Jurkat, Clone E6-1 (cell line): Measurements from ENCODE around the gene SLIT1.

Source experiments
- DNase-seq: peaks from one replicate; pipeline ENCODE4 v3.0.0-alpha.2; 2011; ENCODE audit warnings: low read depth, low spot score
- H3K4me3 ChIP-seq: 2 replicates; pipeline ENCODE4 v1.5.1; 2011; ENCODE audit warnings: mild to moderate bottlenecking, low read length, control low read depth, moderate library complexity

Gene SLIT1

DNA sequence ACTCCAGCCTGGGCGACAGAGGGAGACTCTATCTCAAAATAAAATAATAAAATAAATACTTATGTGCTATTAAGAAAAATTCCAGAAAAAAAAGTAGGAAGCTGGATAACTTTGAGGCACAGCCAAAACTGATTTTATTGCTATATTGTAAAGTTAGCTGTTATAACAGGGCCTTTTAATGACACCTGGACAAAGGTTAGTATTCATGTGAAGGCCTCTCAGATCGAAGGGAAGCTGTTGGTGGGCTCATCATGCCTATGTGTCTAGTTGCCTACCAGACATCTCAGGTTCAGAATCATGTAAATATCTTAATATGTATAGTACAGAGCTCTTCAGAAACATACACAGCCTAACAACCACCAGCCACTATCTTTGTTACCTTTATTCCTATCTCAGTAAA is 210.6 kb downstream of the SLIT1 start:
- H3K4me3 ChIP-seq, result no peak overlapping the region
- no peak for DNase-seq

DNA sequence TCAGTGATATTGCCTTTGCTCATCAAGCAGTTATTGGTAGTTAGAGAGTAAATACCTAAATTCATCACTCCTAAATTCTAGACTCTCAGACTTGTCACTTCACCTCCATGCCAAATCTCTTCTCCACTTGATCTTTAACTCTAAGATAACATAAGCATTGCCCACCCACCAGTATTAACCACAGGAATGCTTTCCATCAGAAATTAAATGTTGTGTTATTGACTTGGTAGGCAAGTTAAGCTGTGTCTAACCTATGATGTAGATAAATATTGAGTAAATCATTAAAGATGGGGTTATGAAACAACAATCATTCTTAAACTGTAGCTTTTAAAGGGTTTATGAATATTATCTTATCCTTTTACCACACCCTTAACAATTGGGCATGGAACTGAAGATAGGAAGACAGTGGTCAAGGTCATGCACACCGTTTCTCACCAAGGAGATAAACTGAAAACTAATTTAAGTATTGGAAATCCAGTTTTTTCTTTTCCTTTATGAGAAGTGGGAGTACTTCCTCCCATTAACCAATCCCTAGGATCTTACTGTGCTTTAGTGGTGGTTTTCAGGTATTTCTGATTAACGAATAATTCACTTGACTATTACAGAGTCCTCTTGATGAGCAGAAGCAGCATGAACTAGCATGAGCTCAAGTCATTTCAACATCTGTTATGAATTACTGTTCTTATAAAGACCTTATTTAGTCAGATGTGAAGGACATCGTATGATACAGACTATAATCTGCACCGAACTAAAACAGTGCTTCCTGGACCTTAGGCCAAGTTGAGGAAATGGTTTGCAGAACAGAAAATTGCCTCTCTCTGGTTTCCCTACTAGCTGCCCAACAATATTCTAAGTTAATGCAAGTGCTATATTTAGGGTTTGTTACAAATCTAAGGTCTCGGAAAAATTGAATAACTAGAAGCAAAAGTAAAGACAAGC is 211.7 kb downstream of the SLIT1 start:
- no peak for DNase-seq
- no peak overlapping the region for H3K4me3 ChIP-seq

DNA sequence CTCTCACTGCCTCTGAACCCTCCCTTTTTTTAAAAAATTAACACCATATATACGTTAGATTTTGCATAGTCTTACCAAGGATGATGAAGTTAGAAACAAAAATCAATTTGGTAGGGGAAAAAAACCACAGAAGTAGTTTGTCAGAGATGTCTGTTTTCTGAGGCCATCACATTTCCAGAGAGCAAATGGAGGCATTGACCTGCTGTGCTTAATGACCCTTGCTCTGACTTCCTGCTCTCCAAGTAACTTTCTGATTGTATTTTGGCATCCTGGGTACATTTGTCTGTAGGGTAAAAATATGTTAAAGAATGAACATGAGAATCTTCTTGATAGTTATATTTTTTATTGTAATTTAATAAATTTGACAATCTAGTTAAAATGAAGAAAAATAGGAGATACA is 213.5 kb downstream of the SLIT1 start:
- no peak overlapping the region for H3K4me3 ChIP-seq
- DNase-seq, result no peak

DNA sequence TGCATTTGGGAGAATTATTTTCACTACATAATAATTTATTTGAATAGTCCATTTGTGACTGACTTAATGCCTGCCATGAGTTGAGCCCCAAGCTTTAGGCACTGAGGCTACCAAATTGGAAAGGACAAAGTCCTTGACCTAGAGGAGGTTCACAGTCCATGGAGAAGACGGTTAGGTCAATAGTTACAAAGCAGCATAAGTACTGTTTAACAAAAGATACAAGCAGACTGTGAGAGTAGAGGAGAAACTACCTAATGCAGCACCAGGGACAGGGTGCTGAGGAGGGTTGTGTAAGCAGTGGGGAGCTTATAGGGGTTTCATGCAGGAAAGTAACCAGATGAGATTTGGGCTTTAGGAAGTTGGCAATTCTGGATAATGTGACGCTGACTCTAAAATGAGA is 214.4 kb downstream of the SLIT1 start:
- DNase-seq, result no peak
- H3K4me3 ChIP-seq, result no peak overlapping the region

DNA sequence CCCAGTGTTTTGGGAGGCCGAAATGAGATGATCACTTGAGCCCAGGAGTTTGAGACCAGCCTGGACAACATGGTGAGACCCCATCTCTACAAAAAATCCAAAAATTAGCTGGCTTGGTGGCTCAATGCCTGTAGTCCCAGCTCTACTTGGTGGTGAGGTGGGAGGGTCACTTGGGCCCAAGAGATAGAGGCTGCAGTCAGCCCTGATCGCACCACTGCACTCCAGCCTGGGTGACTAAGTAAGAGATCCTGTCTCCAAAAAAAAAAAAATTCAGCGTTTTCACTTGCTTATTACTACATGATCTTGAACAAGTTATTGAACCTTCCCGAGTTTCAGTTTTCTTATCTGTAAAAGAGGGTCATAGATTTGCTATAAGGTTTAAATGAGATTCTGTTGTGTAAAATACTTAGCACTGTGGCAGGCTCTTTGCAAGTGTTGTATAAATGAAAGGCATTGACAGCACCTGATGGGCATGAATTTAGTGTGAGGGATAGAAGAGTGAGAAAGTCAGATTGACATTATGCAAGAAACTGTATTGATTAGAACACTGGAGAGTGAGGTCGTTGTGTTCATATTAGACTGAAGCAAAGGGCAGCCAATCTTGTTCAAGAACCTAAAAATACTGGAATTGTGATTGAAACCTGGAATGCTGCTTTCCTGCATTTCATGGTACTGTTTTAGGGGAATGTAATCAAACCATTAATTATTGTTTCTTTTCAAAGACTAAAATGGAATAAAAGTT is 216.9 kb downstream of the SLIT1 start:
- no peak overlapping the region for H3K4me3 ChIP-seq
- no peak for DNase-seq

DNA sequence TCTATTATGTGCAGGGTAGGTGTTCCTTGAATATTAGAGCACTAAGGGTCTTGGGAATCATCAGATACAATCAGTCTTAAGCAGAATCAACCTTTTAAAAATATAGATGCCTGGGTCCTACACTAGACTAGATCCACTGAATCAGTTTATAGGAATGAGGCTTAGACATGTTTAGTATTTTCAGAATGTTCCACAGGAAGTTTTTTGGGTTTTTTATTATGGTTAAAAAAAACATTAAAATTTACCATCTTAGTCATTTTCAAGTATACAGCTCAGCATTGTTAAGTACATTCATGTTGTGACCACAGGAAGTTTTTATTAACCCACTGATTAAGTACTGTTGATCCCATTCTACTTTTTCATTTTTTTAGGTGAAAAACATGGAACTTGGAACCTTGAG is 217.9 kb downstream of the SLIT1 start:
- H3K4me3 ChIP-seq, result no peak overlapping the region
- no peak for DNase-seq

DNA sequence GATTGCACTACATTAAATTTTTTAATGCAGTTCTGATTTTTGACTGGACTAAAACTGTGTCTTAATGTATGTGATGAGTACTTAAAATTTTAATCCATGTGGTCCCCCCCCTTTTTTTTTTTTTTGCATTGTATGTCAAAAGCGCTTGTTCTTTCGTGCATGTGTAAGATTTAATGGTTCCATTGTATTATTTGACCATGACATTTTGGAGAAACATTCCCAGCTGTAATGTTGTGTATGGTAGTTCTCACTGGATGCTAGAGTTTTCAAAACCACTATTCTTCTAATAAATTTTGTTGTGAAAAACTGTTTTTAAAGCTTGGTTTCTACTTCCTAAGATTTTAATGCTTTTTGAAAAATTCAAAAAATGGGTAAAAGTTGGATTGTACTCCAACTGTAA is 221.6 kb downstream of the SLIT1 start:
- no peak for DNase-seq
- H3K4me3 ChIP-seq, result no peak overlapping the region

DNA sequence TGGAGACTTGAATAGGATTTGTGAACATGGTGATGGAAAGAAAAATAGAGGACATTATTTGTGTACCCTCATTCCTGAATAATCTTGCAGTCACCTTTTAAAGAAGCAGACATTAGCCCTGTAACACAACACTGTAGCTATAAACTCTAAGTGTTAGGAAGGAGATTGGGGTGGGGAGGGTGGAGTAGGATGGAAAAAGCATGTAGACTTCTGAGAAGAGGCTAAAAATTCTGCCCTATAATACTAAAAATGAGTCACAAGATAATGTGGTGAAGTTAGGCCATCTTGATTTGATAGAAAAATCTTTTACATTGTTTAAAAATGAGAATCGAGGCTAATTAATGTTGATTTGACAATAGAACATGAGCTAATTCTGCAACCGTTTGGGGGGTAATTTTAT is 224.9 kb downstream of the SLIT1 start:
- no peak overlapping the region for H3K4me3 ChIP-seq
- DNase-seq, result no peak

DNA sequence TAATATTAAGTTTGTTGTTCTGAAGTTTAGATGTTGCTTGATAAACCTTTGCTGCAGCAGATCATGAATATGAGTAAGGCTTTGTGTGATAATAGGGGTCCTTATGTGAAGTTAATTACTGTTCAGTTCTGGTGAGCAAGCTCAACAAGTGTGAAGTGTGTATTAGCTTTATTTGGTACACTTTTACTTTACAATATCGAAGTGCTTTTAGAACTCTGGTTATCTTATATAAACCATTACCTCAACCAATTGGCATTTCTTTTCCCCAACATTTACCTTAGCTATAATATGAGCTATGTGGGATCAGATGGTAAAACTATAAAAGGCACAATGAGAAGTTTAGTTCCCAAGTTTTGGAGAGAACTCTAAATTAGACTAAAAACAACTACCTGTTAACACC is 226.0 kb downstream of the SLIT1 start:
- DNase-seq, result no peak
- H3K4me3 ChIP-seq, result no peak overlapping the region

DNA sequence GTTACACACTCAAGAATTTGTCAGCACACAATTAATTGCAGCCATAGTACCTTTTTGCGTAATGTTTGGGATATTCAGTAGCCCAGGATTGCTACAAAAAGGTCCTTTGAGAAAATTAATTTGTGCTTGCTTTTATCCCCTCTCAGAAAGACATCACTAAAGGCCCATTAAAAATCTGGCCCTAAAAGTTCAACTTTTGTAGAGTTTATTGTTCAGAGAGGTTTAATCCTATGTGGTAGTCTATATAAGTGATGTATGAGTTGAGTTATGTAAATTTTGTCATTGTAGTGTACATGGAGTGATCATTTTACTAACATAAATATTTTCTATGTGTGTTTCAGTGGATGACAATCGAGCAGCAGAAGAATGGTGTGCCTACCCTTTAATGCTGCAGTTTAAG is 227.7 kb downstream of the SLIT1 start:
- DNase-seq, result no peak

DNA sequence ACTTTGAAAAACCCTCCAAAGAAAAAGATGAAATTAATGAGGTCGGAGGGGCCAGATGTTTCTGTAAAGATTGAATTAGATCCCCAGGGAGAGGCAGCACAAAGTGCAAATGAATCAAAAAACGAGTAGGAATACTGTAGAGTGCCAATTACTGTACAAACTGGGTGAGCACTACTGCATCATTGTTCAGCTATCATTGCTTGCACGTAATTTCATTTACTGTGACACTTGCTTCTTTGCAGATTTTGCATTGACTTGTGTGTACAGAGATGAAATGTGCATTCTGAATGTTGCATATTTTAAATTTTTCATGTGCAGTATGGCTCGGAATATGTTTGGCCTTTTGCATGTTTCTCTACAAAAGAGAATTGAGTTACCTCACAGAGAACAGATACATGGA is 230.0 kb downstream of the SLIT1 start:
- H3K4me3 ChIP-seq, result no peak overlapping the region
- no peak for DNase-seq

More for the DNA sequence above, 227.7 kb downstream of the SLIT1 start:
- no peak overlapping the region for H3K4me3 ChIP-seq

DNA sequence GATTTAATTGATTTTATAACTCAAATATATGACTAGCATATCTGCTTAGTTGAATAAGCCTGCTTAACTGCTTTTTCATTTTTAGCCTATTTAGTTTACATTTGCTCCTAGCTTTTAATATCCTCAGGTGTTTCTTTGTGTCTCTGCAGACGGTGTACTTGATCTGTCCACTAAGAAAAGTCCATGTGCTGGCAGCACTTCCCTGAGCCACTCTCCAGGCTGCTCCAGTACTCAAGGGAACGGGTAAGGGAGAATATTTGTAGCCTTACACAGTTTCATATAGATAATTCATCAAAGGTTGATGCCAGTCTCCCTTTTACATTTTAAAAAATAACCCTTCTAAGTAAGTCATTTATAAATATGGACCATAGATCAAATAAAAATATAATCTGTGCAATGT is 233.8 kb downstream of the SLIT1 start:
- H3K4me3 ChIP-seq, result no peak overlapping the region
- no peak for DNase-seq

DNA sequence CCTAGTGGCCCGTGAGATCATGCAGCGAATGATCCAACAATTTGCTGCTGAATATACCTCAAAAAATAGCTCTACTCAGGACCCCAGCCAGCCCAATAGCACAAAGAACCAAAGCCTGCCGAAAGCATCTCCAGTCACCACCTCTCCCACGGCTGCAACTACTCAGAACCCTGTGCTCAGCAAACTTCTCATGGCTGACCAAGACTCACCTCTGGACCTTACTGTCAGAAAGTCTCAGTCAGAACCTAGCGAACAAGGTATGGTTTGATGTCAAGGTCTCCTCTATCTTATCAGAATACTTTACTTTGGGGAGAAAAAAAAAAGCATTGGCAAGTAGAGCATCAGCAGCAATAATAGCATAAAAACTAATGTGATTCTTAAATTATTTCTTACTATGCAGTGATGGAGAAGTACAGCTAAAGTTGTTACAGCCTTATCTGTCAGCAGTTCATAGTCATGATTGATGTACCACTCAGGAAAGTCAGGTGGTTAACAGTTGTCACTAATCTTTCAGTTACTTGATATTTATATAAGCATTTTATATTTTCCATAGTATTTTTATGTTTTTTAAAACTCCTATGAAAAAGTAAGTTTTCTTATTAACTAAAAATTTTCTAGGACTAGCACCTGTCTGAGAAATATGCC is 236.6 kb downstream of the SLIT1 start:
- no peak overlapping the region for H3K4me3 ChIP-seq
- no peak for DNase-seq
